Measurements from ENCODE around the gene GREB1L. TPM values are rescaled to one million over a fixed set of nuclear protein-coding genes. Genes with fewer than 3 reads are reported as not detected.
A peak's percentile ranks its signal among the peaks of the same experiment; 100 is the strongest.

GREB1L gene
- total and polyA plus RNA-seq, 12 donors: 0.39 to 4.9 (median 1.3) TPM

- whole genome bisulfite sequencing, 4 donors: 75 to 90% (median 77%) methylated on average over 5 of the region's 5 CpGs
- TF ChIP-seq CTCF (IDR thresholded peaks at IDR 0.05) (no peak), POLR2A (IDR thresholded peaks at IDR 0.05) (no peak)
- no peaks in the 10 kb centered on the region for H3K4me1 ChIP-seq (replicated peaks in 1 of 2)
Measured at GRCh38 chr18:21454725-21455124, 212.7 kb downstream of the GREB1L start.

GRCh38 chr18:21456428-21457178 is 214.6 kb downstream of the GREB1L start:
- Histone ChIP-seq H3K9me3 (replicated peaks in 1 of 3) (no peaks in the 10 kb centered on the region), H3K4me1 (replicated peaks in 1 of 2) (no peaks in the 10 kb centered on the region), H3K36me3 (replicated peaks in 1 of 2) (no peaks in the 10 kb centered on the region), H3K27me3 (no peaks in the 10 kb centered on the region), H3K4me3 (no peak overlapping the region), H3K27ac (no peak overlapping the region)
- TF ChIP-seq POLR2A (IDR thresholded peaks at IDR 0.05): no peak
- no peak for TF ChIP-seq CTCF (IDR thresholded peaks at IDR 0.05)
- no peak for DNase-seq
- intact Hi-C loops (cut with DNase I): no loop called here
- WGBS, 4 donors: 76 to 91% (median 88%) methylated on average over 5 of the region's 5 CpGs

More at GRCh38 chr18:21454725-21455124, 212.7 kb downstream of the GREB1L start:
- DNase-seq: no peak
- Histone ChIP-seq H3K36me3 (replicated peaks in 1 of 2) (no peaks in the 10 kb centered on the region), H3K27me3 (no peaks in the 10 kb centered on the region), H3K27ac (no peak overlapping the region), H3K9me3 (replicated peaks in 1 of 3) (no peaks in the 10 kb centered on the region), H3K4me3 (no peak overlapping the region)
- intact Hi-C loops (cut with DNase I): no loop called here

- H3K9me3 ChIP-seq (replicated peaks in 1 of 3): no peaks in the 10 kb centered on the region
- H3K4me1 ChIP-seq (replicated peaks in 1 of 2): no peaks in the 10 kb centered on the region
- intact Hi-C loops (cut with DNase I): no loop called here
- H3K27me3 ChIP-seq: no peaks in the 10 kb centered on the region
- no peak overlapping the region for H3K4me3 ChIP-seq
- TF ChIP-seq CTCF (IDR thresholded peaks at IDR 0.05) (no peak), POLR2A (IDR thresholded peaks at IDR 0.05) (no peak)
- DNase-seq: no peak
- H3K27ac ChIP-seq: no peak overlapping the region
- no peaks in the 10 kb centered on the region for H3K36me3 ChIP-seq (replicated peaks in 1 of 2)
Measured at GRCh38 chr18:21457179-21457535, 215.1 kb downstream of the GREB1L start.

GRCh38 chr18:21458310-21458709 is 216.3 kb downstream of the GREB1L start:
- no peak overlapping the region for H3K4me3 ChIP-seq
- no peaks in the 10 kb centered on the region for H3K9me3 ChIP-seq (replicated peaks in 1 of 3)
- no peaks in the 10 kb centered on the region for H3K27me3 ChIP-seq
- intact Hi-C loops (cut with DNase I): no loop called here
- H3K4me1 ChIP-seq (replicated peaks in 1 of 2): no peaks in the 10 kb centered on the region
- WGBS, 4 donors: 21 to 43% (median 41%) methylated on average over 1 of the region's 1 CpG
- no peak overlapping the region for H3K27ac ChIP-seq
- TF ChIP-seq CTCF (IDR thresholded peaks at IDR 0.05) (no peak), POLR2A (IDR thresholded peaks at IDR 0.05) (no peak)
- peak in 1 of 7 donors; percentile 2 for DNase-seq
- no peaks in the 10 kb centered on the region for H3K36me3 ChIP-seq (replicated peaks in 1 of 2)

All from adrenal gland (tissue), 12 donors.